Measurements from ENCODE around the gene TEX11. TPM values are rescaled to one million over a fixed set of nuclear protein-coding genes. Genes with fewer than 3 reads are reported as not detected.
A peak's percentile ranks its signal among the peaks of the same experiment; 100 is the strongest.

The TEX11 gene
- total RNA-seq, 1 donor from 2014 or later = not detected

- DNase-seq (ENCODE audit: low read depth) (no peak), FAIRE-seq (no peak)
- H3K9ac ChIP-seq (ENCODE audit: low read length) = no peak overlapping the region
- H3K9me3 ChIP-seq (ENCODE audit: insufficient read depth, low read depth, low read length) = no peaks in the 10 kb centered on the region
- H2AFZ ChIP-seq (ENCODE audit: low read depth, low read length) = no peak overlapping the region
- Mint-ChIP-seq H3K4me3 (ENCODE audit: unreplicated experiment) (no peak overlapping the region), H3K27ac (ENCODE audit: unreplicated experiment) (peak overlapping the region; percentile 66), H3K36me3 (ENCODE audit: low read depth, unreplicated experiment) (no peaks in the 10 kb centered on the region), H3K27me3 (ENCODE audit: low read depth, unreplicated experiment) (no peaks in the 10 kb centered on the region), H3K4me1 (ENCODE audit: low read depth, unreplicated experiment) (peaks cover 39% of the 10 kb centered on the region), H3K9me3 (ENCODE audit: unreplicated experiment) (no peaks in the 10 kb centered on the region)
- H3K27ac ChIP-seq (ENCODE audit: low read depth, low read length) = no peak overlapping the region
- H3K4me1 ChIP-seq (ENCODE audit: insufficient read depth, low read length) = peaks cover 39% of the 10 kb centered on the region
- H3K36me3 ChIP-seq (ENCODE audit: insufficient read depth, low read length) = peaks cover 4% of the 10 kb centered on the region
- H3K27me3 ChIP-seq (ENCODE audit: insufficient read depth, low read length) = no peaks in the 10 kb centered on the region
- TF ChIP-seq EZH2 (IDR thresholded peaks at IDR 0.05; ENCODE audit: insufficient read depth, low read length) = no peak
- TF ChIP-seq, protein P1, sequence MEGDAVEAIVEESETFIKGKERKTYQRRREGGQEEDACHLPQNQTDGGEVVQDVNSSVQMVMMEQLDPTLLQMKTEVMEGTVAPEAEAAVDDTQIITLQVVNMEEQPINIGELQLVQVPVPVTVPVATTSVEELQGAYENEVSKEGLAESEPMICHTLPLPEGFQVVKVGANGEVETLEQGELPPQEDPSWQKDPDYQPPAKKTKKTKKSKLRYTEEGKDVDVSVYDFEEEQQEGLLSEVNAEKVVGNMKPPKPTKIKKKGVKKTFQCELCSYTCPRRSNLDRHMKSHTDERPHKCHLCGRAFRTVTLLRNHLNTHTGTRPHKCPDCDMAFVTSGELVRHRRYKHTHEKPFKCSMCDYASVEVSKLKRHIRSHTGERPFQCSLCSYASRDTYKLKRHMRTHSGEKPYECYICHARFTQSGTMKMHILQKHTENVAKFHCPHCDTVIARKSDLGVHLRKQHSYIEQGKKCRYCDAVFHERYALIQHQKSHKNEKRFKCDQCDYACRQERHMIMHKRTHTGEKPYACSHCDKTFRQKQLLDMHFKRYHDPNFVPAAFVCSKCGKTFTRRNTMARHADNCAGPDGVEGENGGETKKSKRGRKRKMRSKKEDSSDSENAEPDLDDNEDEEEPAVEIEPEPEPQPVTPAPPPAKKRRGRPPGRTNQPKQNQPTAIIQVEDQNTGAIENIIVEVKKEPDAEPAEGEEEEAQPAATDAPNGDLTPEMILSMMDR (IDR thresholded peaks at IDR 0.05; ENCODE audit: insufficient read depth, low read depth, low read length) = no peak
- no peaks in the 10 kb centered on the region for H4K20me1 ChIP-seq (ENCODE audit: insufficient read depth, low read length)
- H3K4me2 ChIP-seq (ENCODE audit: low read length) = no peak overlapping the region
- H3K79me2 ChIP-seq (ENCODE audit: insufficient read depth, low read length) = no peaks in the 10 kb centered on the region
- H3K4me3 ChIP-seq (ENCODE audit: insufficient read depth, low read depth, low read length) = no peak overlapping the region
Measured at GRCh38 chrX:70482300-70482699, 426.2 kb downstream of the TEX11 start.

DNA sequence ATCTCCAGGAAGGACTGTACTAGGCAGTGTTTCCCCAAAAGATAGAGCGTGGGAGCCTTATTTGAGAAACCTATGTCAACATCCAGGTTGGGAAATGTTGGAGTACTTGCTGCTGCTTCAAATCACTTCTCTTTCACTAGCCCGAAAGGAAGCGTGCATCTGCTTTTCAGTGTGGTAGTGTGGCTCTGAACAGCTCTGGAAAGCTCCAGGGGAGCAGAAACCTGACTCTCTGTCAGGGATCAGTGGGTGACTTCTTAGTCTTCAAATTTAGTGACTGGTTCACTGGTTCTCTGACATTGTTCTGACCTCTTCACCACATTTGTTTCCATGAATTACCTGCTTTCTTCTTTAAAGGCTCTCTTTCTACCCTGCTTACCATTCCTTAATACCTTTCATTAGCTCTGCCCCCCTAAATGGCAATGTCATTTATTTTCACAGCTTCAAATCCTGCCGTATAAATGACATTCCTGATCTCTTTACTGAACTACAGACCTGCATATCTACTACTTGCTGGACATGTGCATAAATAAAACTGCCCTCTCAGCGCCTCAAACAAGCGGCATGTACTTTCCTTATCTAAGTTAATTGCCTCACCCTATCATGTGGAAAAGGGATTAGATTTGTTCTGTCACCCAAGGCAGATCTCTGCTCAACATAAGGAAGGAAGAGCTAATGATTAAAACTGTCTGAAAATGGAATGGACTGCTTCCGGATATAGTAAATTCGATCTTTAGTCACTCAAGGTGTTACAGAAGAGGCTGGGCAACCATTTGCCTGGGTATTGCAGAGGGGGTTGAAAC, 426.8 kb downstream of the TEX11 start:
- H3K27me3 Mint-ChIP-seq (ENCODE audit: low read depth, unreplicated experiment) = no peaks in the 10 kb centered on the region
- Histone ChIP-seq H3K79me2 (ENCODE audit: insufficient read depth, low read length) (no peaks in the 10 kb centered on the region), H3K36me3 (ENCODE audit: insufficient read depth, low read length) (peaks cover 4% of the 10 kb centered on the region), H3K27me3 (ENCODE audit: insufficient read depth, low read length) (no peaks in the 10 kb centered on the region), H3K4me3 (ENCODE audit: insufficient read depth, low read depth, low read length) (no peak overlapping the region), H4K20me1 (ENCODE audit: insufficient read depth, low read length) (no peaks in the 10 kb centered on the region), H3K4me2 (ENCODE audit: low read length) (peak overlapping the region; percentile 86), H3K9me3 (ENCODE audit: insufficient read depth, low read depth, low read length) (no peaks in the 10 kb centered on the region), H3K4me1 (ENCODE audit: insufficient read depth, low read length) (peaks cover 45% of the 10 kb centered on the region), H3K27ac (ENCODE audit: low read depth, low read length) (no peak overlapping the region), H2AFZ (ENCODE audit: low read depth, low read length) (no peak overlapping the region), H3K9ac (ENCODE audit: low read length) (peak overlapping the region; percentile 84)
- no peak for TF ChIP-seq EZH2 (IDR thresholded peaks at IDR 0.05; ENCODE audit: insufficient read depth, low read length)
- TF ChIP-seq, protein P1 (IDR thresholded peaks at IDR 0.05; ENCODE audit: insufficient read depth, low read depth, low read length) = no peak
- H3K36me3 Mint-ChIP-seq (ENCODE audit: low read depth, unreplicated experiment) = no peaks in the 10 kb centered on the region
- FAIRE-seq (no peak), DNase-seq (ENCODE audit: low read depth) (no peak)
- no peak overlapping the region for H3K4me3 Mint-ChIP-seq (ENCODE audit: unreplicated experiment)
- no peaks in the 10 kb centered on the region for H3K9me3 Mint-ChIP-seq (ENCODE audit: unreplicated experiment)
- H3K27ac Mint-ChIP-seq (ENCODE audit: unreplicated experiment) = peak overlapping the region; percentile 66
- H3K4me1 Mint-ChIP-seq (ENCODE audit: low read depth, unreplicated experiment) = peaks cover 43% of the 10 kb centered on the region

- no peak for TF ChIP-seq EZH2 (IDR thresholded peaks at IDR 0.05; ENCODE audit: insufficient read depth, low read length)
- TF ChIP-seq, protein P1 (IDR thresholded peaks at IDR 0.05; ENCODE audit: insufficient read depth, low read depth, low read length) = no peak
- H3K27me3 Mint-ChIP-seq (ENCODE audit: low read depth, unreplicated experiment) = no peaks in the 10 kb centered on the region
- H4K20me1 ChIP-seq (ENCODE audit: insufficient read depth, low read length) = no peaks in the 10 kb centered on the region
- no peaks in the 10 kb centered on the region for H3K9me3 Mint-ChIP-seq (ENCODE audit: unreplicated experiment)
- peak overlapping the region; percentile 86 for H3K4me2 ChIP-seq (ENCODE audit: low read length)
- H3K27ac Mint-ChIP-seq (ENCODE audit: unreplicated experiment) = peak overlapping the region; percentile 53
- peaks cover 49% of the 10 kb centered on the region for H3K4me1 ChIP-seq (ENCODE audit: insufficient read depth, low read length)
- no peaks in the 10 kb centered on the region for H3K27me3 ChIP-seq (ENCODE audit: insufficient read depth, low read length)
- no peak for FAIRE-seq
- peak overlapping the region; percentile 84 for H3K9ac ChIP-seq (ENCODE audit: low read length)
- peak; percentile 23 for DNase-seq (ENCODE audit: low read depth)
- H3K4me3 ChIP-seq (ENCODE audit: insufficient read depth, low read depth, low read length) = peak overlapping the region; percentile 41
- H2AFZ ChIP-seq (ENCODE audit: low read depth, low read length) = peak overlapping the region; percentile 18
- no peaks in the 10 kb centered on the region for H3K79me2 ChIP-seq (ENCODE audit: insufficient read depth, low read length)
- no peaks in the 10 kb centered on the region for H3K36me3 ChIP-seq (ENCODE audit: insufficient read depth, low read length)
- peaks cover 43% of the 10 kb centered on the region for H3K4me1 Mint-ChIP-seq (ENCODE audit: low read depth, unreplicated experiment)
- H3K36me3 Mint-ChIP-seq (ENCODE audit: low read depth, unreplicated experiment) = no peaks in the 10 kb centered on the region
- peak overlapping the region; percentile 95 for H3K27ac ChIP-seq (ENCODE audit: low read depth, low read length)
- no peaks in the 10 kb centered on the region for H3K9me3 ChIP-seq (ENCODE audit: insufficient read depth, low read depth, low read length)
- H3K4me3 Mint-ChIP-seq (ENCODE audit: unreplicated experiment) = peak overlapping the region; percentile 57
Measured at GRCh38 chrX:70480660-70481018, 427.9 kb downstream of the TEX11 start.

All from astrocyte (in vitro differentiated cells and primary cell).